Hepatic stellate cell (primary cell): Measurements from ENCODE around the gene FGF18.

Source experiments
- DNase-seq: peaks from one replicate; pipeline ENCODE4 v3.0.0; 2011; ENCODE audit warnings: low spot score

FGF18 gene

DNA sequence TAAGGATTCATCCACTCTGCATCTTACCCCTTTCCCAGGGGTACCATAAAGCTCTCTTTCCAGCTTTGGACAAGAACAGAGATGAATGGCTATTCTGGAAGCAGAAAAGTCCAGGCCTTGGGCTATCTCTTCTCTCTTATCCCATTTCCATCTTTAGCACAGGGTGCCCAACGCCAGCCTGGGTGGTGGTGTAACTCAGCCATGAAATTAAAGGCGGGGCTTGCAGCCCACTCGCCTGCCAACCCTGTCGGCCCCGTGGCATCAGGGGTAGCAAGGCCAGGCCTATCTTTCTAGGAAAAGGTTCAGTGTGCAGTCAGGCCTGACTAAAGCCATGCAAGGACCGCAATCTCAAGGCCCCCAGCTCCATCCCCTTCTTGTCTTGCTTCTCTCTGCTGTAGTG lies 78.7 kb downstream of the FGF18 start:
- no peak for DNase-seq

DNA sequence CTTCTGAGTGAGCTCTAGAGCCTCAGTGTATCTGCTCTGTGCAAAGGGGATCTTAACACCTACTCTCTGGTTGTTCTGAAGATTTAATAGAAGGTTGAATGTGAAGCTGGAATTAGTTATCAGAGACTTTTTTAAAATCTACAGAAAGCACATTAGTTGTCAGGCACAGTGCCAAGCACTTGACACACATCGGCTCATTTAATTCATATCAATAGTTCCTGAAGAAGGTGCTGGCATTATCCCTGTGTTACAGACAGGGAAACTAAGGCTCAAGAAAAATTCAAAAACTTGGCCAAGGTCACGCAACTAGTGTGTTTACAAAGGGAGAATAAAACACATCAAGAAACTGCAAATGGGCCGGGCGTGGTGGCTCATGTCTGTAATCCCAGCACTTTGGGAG lies 80.2 kb downstream of the FGF18 start:
- no peak for DNase-seq

DNA sequence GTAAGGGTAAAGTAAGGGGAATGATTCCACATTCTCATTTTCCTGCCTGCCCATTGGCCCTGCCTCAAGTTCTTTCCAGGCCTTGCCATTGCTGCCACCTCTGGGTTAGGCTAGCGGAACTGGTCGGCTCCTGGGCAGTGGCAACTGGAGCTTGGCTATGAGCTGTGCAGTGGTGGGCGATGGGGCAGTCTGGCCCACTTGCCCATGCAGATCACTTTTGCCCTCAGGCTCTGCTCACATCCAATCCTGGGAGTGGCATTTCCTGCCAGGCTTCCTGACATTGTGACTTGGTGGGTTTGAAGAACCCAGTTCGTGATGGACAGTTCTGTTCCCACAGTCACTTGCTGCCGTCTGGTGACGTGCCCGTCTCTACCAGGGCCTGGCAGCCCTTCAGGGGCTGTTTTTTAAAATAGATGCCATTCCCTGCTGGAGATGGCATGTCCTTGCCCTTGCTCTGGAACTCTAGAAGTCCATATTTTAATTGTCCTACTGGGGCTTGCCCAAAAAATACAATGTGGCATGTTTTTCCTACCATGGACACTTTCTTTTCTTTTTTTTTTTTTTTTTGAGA lies 86.1 kb downstream of the FGF18 start:
- DNase-seq, result no peak

DNA sequence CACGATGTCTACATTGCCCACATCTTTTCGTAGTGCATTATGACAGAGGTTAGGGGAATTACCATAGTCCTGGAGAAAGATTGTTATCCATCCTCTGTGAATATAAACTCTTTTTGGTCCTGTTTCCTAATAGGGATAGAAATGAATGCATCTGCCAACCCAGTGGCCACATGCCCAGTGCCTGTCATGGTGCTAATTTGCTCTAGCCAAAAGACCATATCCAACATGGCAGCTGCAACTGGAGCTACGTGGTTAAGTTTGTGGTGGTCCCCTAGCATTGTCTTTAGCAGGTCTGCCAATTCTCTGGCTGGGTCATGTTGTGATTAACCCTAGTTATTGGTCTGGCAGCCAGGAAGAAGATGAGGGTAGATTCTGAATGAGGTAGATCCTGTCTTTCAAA lies 87.5 kb downstream of the FGF18 start:
- DNase-seq, result no peak
